Activated gamma-delta T cell treated with Interleukin-2 at 50 U/mL for 16 hours (primary cell): ENCODE measurements around the gene AADACL4.

ENCODE experiments used
- DNase-seq: peaks from one replicate; pipeline ENCODE4 v3.0.0-alpha.2; 2020

AADACL4 gene

GRCh38 chr1:12715896-12716437, 72.1 kb downstream of the AADACL4 start, which contains the start of gene AADACL3:
AADACL3 (plus strand) TSS chr1:12716110; CDS start chr1:12716177, 67 bp downstream.
- DNase-seq, result no peak
